Stimulated activated naive CD8-positive, alpha-beta T cell treated with anti-CD3 and anti-CD28 coated beads, Interleukin-15, Interleukin-2, amounts not matched to agents 100 U/mL and 50 U/mL, for 24 hours (primary cell): ENCODE data around the gene SLC9A3.
"Not testable (repeated sequence)": the region's sequence is repeated elsewhere in the genome, so short reads cannot be mapped to it uniquely, and the experiment has no call there.

ENCODE experiments used
- ATAC-seq: fragments of 150-1000 bp; cut with Tn5 transposase; one replicate; pipeline ENCODE4 v1.10.0; 2021
- DNase-seq: peaks from one replicate; pipeline ENCODE4 v3.0.0; 2021

Gene SLC9A3

GRCh38 chr5:525916-526315 lies 1.7 kb upstream of the SLC9A3 start:
- no peak for DNase-seq
- ATAC-seq = no peak

GRCh38 chr5:524973-525761 lies 918 bp upstream of the SLC9A3 start:
- no peak for ATAC-seq
- no peak for DNase-seq

GRCh38 chr5:523441-524222 lies 617 bp downstream of the SLC9A3 start:
- ATAC-seq (no peak), DNase-seq (no peak)

GRCh38 chr5:522899-523440 lies 1.3 kb downstream of the SLC9A3 start:
- no peak for ATAC-seq

GRCh38 chr5:522116-522515 lies 2.1 kb downstream of the SLC9A3 start:
- DNase-seq = no peak
- no peak for ATAC-seq

More at GRCh38 chr5:522899-523440, 1.3 kb downstream of the SLC9A3 start:
- no peak for DNase-seq

- ATAC-seq (no peak), DNase-seq (no peak)
Measured at GRCh38 chr5:521680-522079, 2.6 kb downstream of the SLC9A3 start.

GRCh38 chr5:520850-521226 lies 3.4 kb downstream of the SLC9A3 start:
- no peak for DNase-seq
- no peak for ATAC-seq

- DNase-seq (no peak), ATAC-seq (no peak)
Measured at GRCh38 chr5:520196-520849, 3.9 kb downstream of the SLC9A3 start.

- DNase-seq (no peak), ATAC-seq (no peak)
Measured at GRCh38 chr5:518721-519120, 5.5 kb downstream of the SLC9A3 start.

- ATAC-seq (no peak), DNase-seq (no peak)
Measured at GRCh38 chr5:517535-518100, 6.6 kb downstream of the SLC9A3 start.

GRCh38 chr5:516980-517379 lies 7.3 kb downstream of the SLC9A3 start:
- no peak for DNase-seq
- ATAC-seq = no peak

GRCh38 chr5:516338-516925 lies 7.8 kb downstream of the SLC9A3 start:
- DNase-seq = no peak
- ATAC-seq = no peak

GRCh38 chr5:515273-515836 lies 8.9 kb downstream of the SLC9A3 start:
- ATAC-seq (no peak), DNase-seq (no peak)

GRCh38 chr5:514673-515072 lies 9.6 kb downstream of the SLC9A3 start:
- DNase-seq = no peak
- ATAC-seq = no peak

GRCh38 chr5:514101-514485 lies 10.2 kb downstream of the SLC9A3 start:
- no peak for ATAC-seq
- DNase-seq = no peak

- ATAC-seq (no peak), DNase-seq (no peak)
Measured at GRCh38 chr5:513216-514100, 10.8 kb downstream of the SLC9A3 start.

GRCh38 chr5:511476-511875 lies 12.8 kb downstream of the SLC9A3 start:
- no peak for ATAC-seq
- no peak for DNase-seq

GRCh38 chr5:510521-510920 lies 13.7 kb downstream of the SLC9A3 start:
- DNase-seq = no peak
- no peak for ATAC-seq

GRCh38 chr5:509611-510185 lies 14.6 kb downstream of the SLC9A3 start:
- ATAC-seq = no peak
- DNase-seq = no peak

- ATAC-seq, DNase-seq: not testable (repeated sequence)
Measured at GRCh38 chr5:507986-508575, 16.2 kb downstream of the SLC9A3 start.
